OCI-LY3 (cell line): ENCODE data around the gene POMGNT2.

Experiments used
- H2AFZ ChIP-seq: fragments of 200-600, 300-600 bp; shearing (Covaris generic); 2 replicates; pipeline ENCODE4 v1.6.0; 2014; ENCODE audit warnings: antibody characterized with exemption, low read depth, low read length
- H3K27ac ChIP-seq: fragments of 200-600, 300-600 bp; sonication (generic); 2 replicates; pipeline ENCODE4 v1.5.1; 2014; ENCODE audit warnings: mild to moderate bottlenecking, low read length, moderate library complexity, mixed read lengths
- H3K27me3 ChIP-seq: fragments of 200-600, 300-600 bp; sonication (generic); 2 replicates; pipeline ENCODE4 v1.6.1; 2014; ENCODE audit warnings: low read depth, low read length, mixed read lengths
- H3K36me3 ChIP-seq: fragments of 200-600, 300-600 bp; sonication (generic); replicated peaks from 2 replicates; pipeline ENCODE3; 2014; ENCODE audit warnings: low read depth, low read length, mixed read lengths
- H3K4me1 ChIP-seq: fragments of 300-600, 200-600 bp; sonication (generic); 2 replicates; pipeline ENCODE4 v1.6.1; 2014; ENCODE audit warnings: low read length, mixed read lengths
- H3K4me2 ChIP-seq: fragments of 200-600, 300-600 bp; sonication (generic); 2 replicates; pipeline ENCODE4 v1.6.1; 2014; ENCODE audit warnings: low read length, mixed read lengths
- H3K4me3 ChIP-seq: fragments of 300-600, 200-600 bp; sonication (generic); 2 replicates; pipeline ENCODE4 v1.5.1; 2014; ENCODE audit warnings: antibody characterized with exemption, mild to moderate bottlenecking, low read length, moderate library complexity
- H3K79me2 ChIP-seq: fragments of 300-600, 200-600 bp; shearing (Covaris generic); 2 replicates; pipeline ENCODE4 v1.6.1; 2014; ENCODE audit warnings: mild to moderate bottlenecking, low read length, mixed read lengths
- H3K9ac ChIP-seq: fragments of 300-600, 200-600 bp; shearing (Covaris generic); 2 replicates; pipeline ENCODE4 v1.6.0; 2014; ENCODE audit warnings: mild to moderate bottlenecking, low read length, moderate library complexity
- H3K9me3 ChIP-seq: fragments of 200-600, 300-600 bp; shearing (Covaris generic); 2 replicates; pipeline ENCODE4 v1.6.1; 2014; ENCODE audit warnings: low read length, mixed read lengths; ENCODE audit not compliant: insufficient read depth
- H4K20me1 ChIP-seq: fragments of 200-600, 300-600 bp; sonication (generic); 2 replicates; pipeline ENCODE4 v1.6.1; 2016; ENCODE audit warnings: low read length, mixed read lengths; ENCODE audit not compliant: insufficient read depth
- EZH2phosphoT487 ChIP-seq: fragments of 200-600 bp; shearing (Covaris generic); IDR thresholded peaks from 2 replicates; pipeline ENCODE4 v1.6.1; 2018; ENCODE audit warnings: antibody characterized with exemption, mixed run types, low read depth
- TF ChIP-seq, protein P1 (sequence below): fragments of 200-600, 300-600 bp; sonication (generic); IDR thresholded peaks from 2 replicates; pipeline ENCODE4 v1.5.1; 2014; ENCODE audit warnings: antibody characterized with exemption, low read length, low read depth

POMGNT2 gene

GRCh38 chr3:43035801-43036365, 70.0 kb downstream of the POMGNT2 start:
- no peak overlapping the region for H3K27ac ChIP-seq
- no peak overlapping the region for H3K9ac ChIP-seq
- H4K20me1 ChIP-seq, result no peaks in the 10 kb centered on the region
- H3K9me3 ChIP-seq, result no peaks in the 10 kb centered on the region
- no peak for TF ChIP-seq EZH2phosphoT487
- TF ChIP-seq, protein P1, sequence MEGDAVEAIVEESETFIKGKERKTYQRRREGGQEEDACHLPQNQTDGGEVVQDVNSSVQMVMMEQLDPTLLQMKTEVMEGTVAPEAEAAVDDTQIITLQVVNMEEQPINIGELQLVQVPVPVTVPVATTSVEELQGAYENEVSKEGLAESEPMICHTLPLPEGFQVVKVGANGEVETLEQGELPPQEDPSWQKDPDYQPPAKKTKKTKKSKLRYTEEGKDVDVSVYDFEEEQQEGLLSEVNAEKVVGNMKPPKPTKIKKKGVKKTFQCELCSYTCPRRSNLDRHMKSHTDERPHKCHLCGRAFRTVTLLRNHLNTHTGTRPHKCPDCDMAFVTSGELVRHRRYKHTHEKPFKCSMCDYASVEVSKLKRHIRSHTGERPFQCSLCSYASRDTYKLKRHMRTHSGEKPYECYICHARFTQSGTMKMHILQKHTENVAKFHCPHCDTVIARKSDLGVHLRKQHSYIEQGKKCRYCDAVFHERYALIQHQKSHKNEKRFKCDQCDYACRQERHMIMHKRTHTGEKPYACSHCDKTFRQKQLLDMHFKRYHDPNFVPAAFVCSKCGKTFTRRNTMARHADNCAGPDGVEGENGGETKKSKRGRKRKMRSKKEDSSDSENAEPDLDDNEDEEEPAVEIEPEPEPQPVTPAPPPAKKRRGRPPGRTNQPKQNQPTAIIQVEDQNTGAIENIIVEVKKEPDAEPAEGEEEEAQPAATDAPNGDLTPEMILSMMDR, result no peak
- H3K27me3 ChIP-seq, result peaks cover 33% of the 10 kb centered on the region
- peaks cover 20% of the 10 kb centered on the region for H3K4me1 ChIP-seq
- H3K36me3 ChIP-seq, result no peaks in the 10 kb centered on the region
- no peaks in the 10 kb centered on the region for H3K79me2 ChIP-seq
- no peak overlapping the region for H2AFZ ChIP-seq
- no peak overlapping the region for H3K4me2 ChIP-seq
- H3K4me3 ChIP-seq, result no peak overlapping the region

DNA sequence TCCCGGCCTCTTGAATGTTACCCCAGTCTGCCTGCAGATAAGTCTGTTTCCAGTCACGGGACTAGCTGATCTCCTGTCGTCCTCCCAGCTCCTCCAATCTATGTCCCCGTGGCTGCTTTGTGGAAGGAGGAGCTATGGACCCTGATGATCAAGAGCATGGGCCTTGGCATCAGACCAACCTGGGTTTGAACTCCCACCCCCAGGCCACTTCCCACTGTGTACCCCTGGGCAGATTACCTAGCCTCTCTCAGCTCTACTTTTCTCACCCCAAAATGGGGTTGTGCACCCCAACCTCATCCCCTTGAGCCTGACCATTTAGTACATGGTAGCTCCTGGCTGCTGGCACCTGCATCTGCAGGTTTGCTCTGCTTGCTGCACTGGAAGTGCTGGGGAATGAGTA, 71.0 kb downstream of the POMGNT2 start:
- Histone ChIP-seq H3K79me2 (no peaks in the 10 kb centered on the region), H3K27ac (no peak overlapping the region), H2AFZ (no peak overlapping the region), H3K4me2 (no peak overlapping the region), H3K27me3 (peaks cover 33% of the 10 kb centered on the region), H3K4me3 (no peak overlapping the region), H3K36me3 (no peaks in the 10 kb centered on the region), H3K4me1 (peaks cover 21% of the 10 kb centered on the region), H4K20me1 (no peaks in the 10 kb centered on the region), H3K9ac (no peak overlapping the region), H3K9me3 (no peaks in the 10 kb centered on the region)
- TF ChIP-seq EZH2phosphoT487, result no peak
- TF ChIP-seq, protein P1, result no peak

DNA sequence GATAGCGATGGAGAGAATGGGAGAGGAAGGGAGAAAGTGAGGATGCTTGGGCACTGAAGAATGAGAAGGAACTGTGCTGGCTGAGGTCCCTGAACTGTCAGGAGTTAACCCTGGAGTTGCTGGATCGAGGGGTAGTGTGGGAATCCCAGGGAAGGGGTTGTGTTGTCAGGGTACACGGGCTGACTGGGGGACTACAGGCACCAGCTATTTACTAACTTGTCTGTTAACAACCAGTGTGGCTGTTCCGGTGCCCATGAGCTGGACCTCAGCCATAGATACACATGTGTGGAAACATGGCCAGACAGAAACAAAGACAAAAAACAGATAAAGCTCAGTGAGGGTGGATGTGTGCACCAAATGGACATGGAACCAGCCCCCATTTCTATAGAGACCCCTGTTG, 71.7 kb downstream of the POMGNT2 start:
- TF ChIP-seq, protein P1, result no peak
- TF ChIP-seq EZH2phosphoT487, result no peak
- Histone ChIP-seq H3K4me1 (peaks cover 21% of the 10 kb centered on the region), H3K79me2 (no peaks in the 10 kb centered on the region), H3K9ac (no peak overlapping the region), H3K36me3 (no peaks in the 10 kb centered on the region), H3K4me3 (no peak overlapping the region), H3K27ac (no peak overlapping the region), H3K27me3 (peaks cover 33% of the 10 kb centered on the region), H4K20me1 (no peaks in the 10 kb centered on the region), H3K4me2 (no peak overlapping the region), H2AFZ (no peak overlapping the region), H3K9me3 (no peaks in the 10 kb centered on the region)

- Histone ChIP-seq H3K79me2 (no peaks in the 10 kb centered on the region), H4K20me1 (no peaks in the 10 kb centered on the region), H3K27ac (no peak overlapping the region), H3K9me3 (no peaks in the 10 kb centered on the region), H3K36me3 (no peaks in the 10 kb centered on the region), H3K4me3 (no peak overlapping the region), H3K4me2 (no peak overlapping the region), H3K27me3 (peaks cover 28% of the 10 kb centered on the region), H3K9ac (no peak overlapping the region), H2AFZ (no peak overlapping the region), H3K4me1 (peaks cover 13% of the 10 kb centered on the region)
- TF ChIP-seq, protein P1, result no peak
- TF ChIP-seq EZH2phosphoT487, result no peak
Measured at GRCh38 chr3:43032646-43033628, 72.9 kb downstream of the POMGNT2 start.
